H1 (cell line): ENCODE results near the gene APP. TPM values are rescaled to one million over a fixed set of nuclear protein-coding genes. Genes with fewer than 3 reads are reported as not detected.

Experiments used
- CTCF ChIA-PET: fragments of 300-600 bp; sonication (Branson Sonifier 250); formaldehyde crosslinking; loops from one replicate; lab custom pipeline; 2021; ENCODE audit not compliant: partially characterized antibody; lab: Charles Lee
- POLR2A ChIA-PET: fragments of 300-600 bp; sonication (Branson Sonifier 250); formaldehyde crosslinking; loops from one replicate; lab custom pipeline; 2021; ENCODE audit warnings: inconsistent platforms; ENCODE audit not compliant: partially characterized antibody; lab: Charles Lee
- DNase-seq, 2 experiments: peaks; one replicate each; pipeline versions ENCODE4 v3.0.0 to v3.0.0-alpha.2; 2010 to 2022; ENCODE audit warnings: low spot score in 2 of 2, low read depth in 1 of 2, mixed read lengths in 1 of 2
- FAIRE-seq: peaks from 2 replicates; lab custom pipeline; 2011; peaks lifted over from hg19 to GRCh38; lab: Jason Lieb, UNC
- H2AFZ ChIP-seq: 2 replicates; pipeline ENCODE4 v1.8.1; 2012; ENCODE audit warnings: low read length, inconsistent platforms
- H2AK5ac ChIP-seq: 2 replicates; pipeline ENCODE4 v1.6.1; 2013; ENCODE audit warnings: low read depth, low read length
- H2BK120ac ChIP-seq: replicated peaks from 2 replicates; pipeline ENCODE3; 2013; ENCODE audit warnings: low read depth, low read length, inconsistent platforms
- H2BK12ac ChIP-seq: 2 replicates; pipeline ENCODE4 v1.6.1; 2013; ENCODE audit warnings: low read depth, low read length
- H2BK15ac ChIP-seq: 2 replicates; pipeline ENCODE4 v1.6.1; 2013; ENCODE audit warnings: low read length
- H2BK20ac ChIP-seq: 2 replicates; pipeline ENCODE4 v1.6.1; 2013; ENCODE audit warnings: low read length
- H2BK5ac ChIP-seq: 2 replicates; pipeline ENCODE4 v1.6.1; 2013; ENCODE audit warnings: low read depth, low read length
- H3K14ac ChIP-seq: 2 replicates; pipeline ENCODE4 v1.6.1; 2013; ENCODE audit warnings: inconsistent platforms; ENCODE audit not compliant: insufficient read length
- H3K18ac ChIP-seq: 2 replicates; pipeline ENCODE4 v1.6.1; 2013; ENCODE audit warnings: low read length; ENCODE audit errors: extremely low read depth
- H3K23ac ChIP-seq: 2 replicates; pipeline ENCODE4 v1.6.1; 2013; ENCODE audit warnings: inconsistent platforms; ENCODE audit not compliant: insufficient read length
- H3K23me2 ChIP-seq: 2 replicates; pipeline ENCODE4 v1.6.1; 2013; ENCODE audit warnings: low read depth, low read length
- H3K27ac ChIP-seq: 2 replicates; pipeline ENCODE4 v1.6.1; 2011; ENCODE audit warnings: low read depth, low read length, inconsistent platforms
- H3K27me3 ChIP-seq, 4 experiments: replicated peaks in 1 of 4; 1 replicate in 1 of 4; 2 replicates in 3 of 4; pipeline versions ENCODE4 v1.6.1 to v1.8.1; 2011 to 2013; ENCODE audit warnings: low read length in 3 of 4, mild to moderate bottlenecking in 3 of 4, inconsistent platforms in 2 of 4, mixed read lengths in 2 of 4, moderate library complexity in 1 of 4; ENCODE audit not compliant: control insufficient read depth in 3 of 4, insufficient read depth in 3 of 4; ENCODE audit errors: extremely low read depth in 1 of 4
- H3K36me3 ChIP-seq, 4 experiments: 2 replicates each; pipeline versions ENCODE4 v1.6.1 to v1.8.1; 2011 to 2013; ENCODE audit warnings: mild to moderate bottlenecking in 4 of 4, low read length in 3 of 4, moderate library complexity in 2 of 4, control low read depth in 1 of 4, inconsistent platforms in 1 of 4; ENCODE audit not compliant: insufficient read depth in 4 of 4, control insufficient read depth in 2 of 4
- H3K4ac ChIP-seq: replicated peaks from 2 replicates; pipeline ENCODE3; 2013; ENCODE audit warnings: low read length, low read depth, mixed read lengths, inconsistent platforms; ENCODE audit not compliant: insufficient read length
- H3K4me1 ChIP-seq, 4 experiments: replicated peaks in 1 of 4; 1 replicate in 1 of 4; 2 replicates in 3 of 4; pipeline versions ENCODE4 v1.6.1 to v1.8.1; 2011 to 2013; ENCODE audit warnings: low read length in 3 of 4, inconsistent platforms in 2 of 4, mixed read lengths in 1 of 4; ENCODE audit not compliant: insufficient read depth in 4 of 4, control insufficient read depth in 3 of 4
- H3K4me2 ChIP-seq, 2 experiments: 2 replicates each; pipeline versions ENCODE4 v1.6.1 to v1.8.1; 2011 to 2013; ENCODE audit warnings: low read depth in 2 of 2, low read length in 2 of 2, control low read depth in 1 of 2, inconsistent platforms in 1 of 2, mild to moderate bottlenecking in 1 of 2; ENCODE audit not compliant: insufficient read depth in 1 of 2
- H3K4me3 ChIP-seq, 4 experiments: fragments of 200-600, 300-600 bp in 1 of 4; sonication (generic), shearing (Covaris generic), sonication (Bioruptor Twin) in 1 of 4; 2 replicates each; pipeline versions ENCODE4 v1.5.1 to v1.8.1; 2011 to 2016; ENCODE audit warnings: low read length in 4 of 4, low read depth in 3 of 4, control low read depth in 2 of 4, inconsistent platforms in 2 of 4, mild to moderate bottlenecking in 2 of 4, mixed read lengths in 1 of 4, moderate library complexity in 1 of 4; ENCODE audit not compliant: insufficient read depth in 2 of 4; ENCODE audit errors: extremely low read depth in 1 of 4
- H3K56ac ChIP-seq: replicated peaks from 2 replicates; pipeline ENCODE3; 2013; ENCODE audit warnings: low read depth, mild to moderate bottlenecking, mixed read lengths, low read length, inconsistent platforms; ENCODE audit not compliant: insufficient read length
- H3K79me1 ChIP-seq: 2 replicates; pipeline ENCODE4 v1.6.1; 2013; ENCODE audit warnings: low read depth, low read length, control low read depth
- H3K79me2 ChIP-seq, 2 experiments: 2 replicates each; pipeline versions ENCODE4 v1.6.1 to v1.8.1; 2012 to 2013; ENCODE audit warnings: low read length in 2 of 2, mild to moderate bottlenecking in 2 of 2, inconsistent platforms in 1 of 2; ENCODE audit not compliant: insufficient read depth in 2 of 2, control insufficient read depth in 1 of 2
- H3K9ac ChIP-seq, 4 experiments: replicated peaks in 1 of 4; 1 replicate in 1 of 4; 2 replicates in 3 of 4; pipeline versions ENCODE4 v1.6.1 to v1.8.1; 2011 to 2013; ENCODE audit warnings: low read depth in 3 of 4, low read length in 3 of 4, control low read depth in 2 of 4, mild to moderate bottlenecking in 2 of 4, moderate library complexity in 2 of 4, inconsistent platforms in 1 of 4; ENCODE audit errors: extremely low read depth in 1 of 4
- H3K9me3 ChIP-seq, 2 experiments: 2 replicates each; pipeline versions ENCODE4 v1.6.1 to v1.8.1; 2012 to 2013; ENCODE audit warnings: mild to moderate bottlenecking in 2 of 2, moderate library complexity in 2 of 2, control low read depth in 1 of 2, inconsistent platforms in 1 of 2, low read depth in 1 of 2, low read length in 1 of 2, mixed read lengths in 1 of 2; ENCODE audit not compliant: insufficient read depth in 2 of 2
- H4K20me1 ChIP-seq, 2 experiments: replicated peaks in 1 of 2; 2 replicates each; pipeline versions ENCODE3 to v1.8.1; 2011 to 2013; ENCODE audit warnings: inconsistent platforms in 2 of 2, low read length in 2 of 2, mild to moderate bottlenecking in 1 of 2; ENCODE audit not compliant: insufficient read depth in 2 of 2, control insufficient read depth in 1 of 2
- H4K5ac ChIP-seq: 2 replicates; pipeline ENCODE4 v1.6.1; 2013; ENCODE audit warnings: low read length, low read depth, mixed read lengths, inconsistent platforms; ENCODE audit not compliant: insufficient read length
- H4K8ac ChIP-seq: 2 replicates; pipeline ENCODE4 v1.8.0; 2013; ENCODE audit warnings: mild to moderate bottlenecking, moderate library complexity, low read length, inconsistent platforms; ENCODE audit not compliant: insufficient read depth; ENCODE audit errors: extremely low read depth
- H4K91ac ChIP-seq: replicated peaks from 2 replicates; pipeline ENCODE3; 2013; ENCODE audit warnings: low read length, mixed read lengths, inconsistent platforms; ENCODE audit not compliant: insufficient read length
- RXRA ChIP-seq: IDR thresholded peaks from 2 replicates; pipeline ENCODE4 v1.6.1; 2011; ENCODE audit warnings: low read depth, mild to moderate bottlenecking, low read length, moderate library complexity; ENCODE audit not compliant: insufficient read depth
- YY1 ChIP-seq: IDR thresholded peaks from 2 replicates; pipeline ENCODE4 v1.6.1; 2011; ENCODE audit warnings: low read depth, mild to moderate bottlenecking, low read length
- WGBS, 2 experiments: shearing (Covaris generic) in 1 of 2; methylation state at CpG; one replicate each; pipeline versions ENCODE4 v1.1.6 to v1.1.7; 2013 to 2015; ENCODE audit warnings: low lambda C conversion rate in 2 of 2, mixed read lengths in 2 of 2, inconsistent platforms in 1 of 2, low coverage in 1 of 2, missing lambda C conversion rate in 1 of 2; ENCODE audit not compliant: insufficient replicate concordance in 2 of 2, insufficient coverage in 1 of 2, insufficient read length in 1 of 2; ENCODE audit errors: extremely low coverage in 1 of 2, missing lambda C conversion rate in 1 of 2; 5-methylcytosine and 5-hydroxymethylcytosine counted together
- polyA plus RNA-seq, 7 experiments: library from polyadenylated mRNA; depleted of rRNA in 3 of 7; stranded (reverse) in 5 of 7; unstranded in 2 of 7; fragments of >200 nt in 5 of 7; fragments of 200-250 nt in 2 of 7; gene quantifications; 1 replicate in 5 of 7; 2 replicates in 1 of 7; 4 replicates in 1 of 7; pipeline versions ENCODE4 v1.2.1 to v1.2.3, GENCODE V29; 2011 to 2013; ENCODE audit warnings: missing spikeins in 2 of 7, mixed read lengths in 2 of 7
- total RNA-seq: library from RNA; stranded (reverse); fragmentation: NEBNext Ultra II Directional; extraction: Animal tissue kit (Norgen Biotek cat#: 25700); gene quantifications from 2 replicates; pipeline ENCODE4 v1.2.1, GENCODE V29; 2021
- TF ChIP-seq, protein P1 (sequence below): IDR thresholded peaks from 2 replicates; pipeline ENCODE4 v1.6.1; 2011; ENCODE audit warnings: low read length, improper control_type of control experiment

Gene APP
- total and polyA plus RNA-seq, 2 of the 8 experiments (the other 6 are each of a cell fraction or from before 2014, with no cell fraction given) = 375 to 551 TPM

DNA sequence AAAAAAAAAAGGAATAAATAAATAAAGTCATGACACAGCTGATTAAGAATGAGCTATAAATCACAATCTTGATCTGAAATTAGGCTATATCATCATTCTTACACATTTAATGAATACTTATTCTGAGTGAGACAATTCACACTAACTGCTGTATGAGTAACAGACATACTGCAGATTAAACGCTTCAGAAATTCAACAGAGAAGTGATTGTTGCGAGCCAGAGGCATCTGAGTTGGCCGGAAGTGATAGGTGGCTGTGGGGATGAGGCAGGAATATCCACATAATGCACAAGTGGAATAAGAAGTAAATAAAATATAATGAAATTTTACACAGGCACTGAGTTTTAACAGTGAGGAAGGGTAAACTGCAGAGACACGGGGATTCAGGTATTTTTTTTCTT lies 142.4 kb downstream of the APP start:
- Histone ChIP-seq H3K23me2 (no peaks in the 10 kb centered on the region), H3K36me3 (peaks cover 0 to 4% (median 2%) of the 10 kb centered on the region in 4 experiments; a peak in 4 of 8 replicates), H2AFZ (no peak overlapping the region), H2AK5ac (no peak overlapping the region), H3K14ac (no peak overlapping the region), H4K20me1 (peaks cover 3 to 4% of the 10 kb centered on the region in 2 experiments), H3K56ac (no peak overlapping the region), H2BK20ac (no peak overlapping the region), H3K9me3 (no peaks in the 10 kb centered on the region), H3K4ac (no peak overlapping the region), H3K79me2 (peaks cover 0 to 91% of the 10 kb centered on the region in 2 experiments; a peak in 2 of 4 replicates), H2BK12ac (no peak overlapping the region), H3K4me2 (no peak overlapping the region), H3K4me3 (no peak overlapping the region), H3K27me3 (no peaks in the 10 kb centered on the region), H4K5ac (no peak overlapping the region), H4K8ac (no peak overlapping the region), H3K4me1 (peaks cover 0 to 9% (median 5%) of the 10 kb centered on the region in 4 experiments; a peak in 2 of 7 replicates), H3K18ac (no peak overlapping the region), H3K23ac (no peak overlapping the region), H3K27ac (no peak overlapping the region), H3K9ac (no peak overlapping the region), H2BK5ac (no peak overlapping the region), H4K91ac (no peak overlapping the region), H3K79me1 (peaks cover 11% of the 10 kb centered on the region; the same call in 1 of the 2 replicates), H2BK120ac (no peak overlapping the region), H2BK15ac (no peak overlapping the region)
- ChIA-PET CTCF (no interaction called here), POLR2A (no interaction called here)
- WGBS, 2 experiments = 93% methylated on average over 4 of the region's 4 CpGs; no CpG with 5 or more reads in 1 of the 2 experiments
- DNase-seq = no peak
- TF ChIP-seq, protein P1, sequence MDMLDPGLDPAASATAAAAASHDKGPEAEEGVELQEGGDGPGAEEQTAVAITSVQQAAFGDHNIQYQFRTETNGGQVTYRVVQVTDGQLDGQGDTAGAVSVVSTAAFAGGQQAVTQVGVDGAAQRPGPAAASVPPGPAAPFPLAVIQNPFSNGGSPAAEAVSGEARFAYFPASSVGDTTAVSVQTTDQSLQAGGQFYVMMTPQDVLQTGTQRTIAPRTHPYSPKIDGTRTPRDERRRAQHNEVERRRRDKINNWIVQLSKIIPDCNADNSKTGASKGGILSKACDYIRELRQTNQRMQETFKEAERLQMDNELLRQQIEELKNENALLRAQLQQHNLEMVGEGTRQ = no peak
- TF ChIP-seq YY1 (no peak), RXRA (no peak)
- no peak for FAIRE-seq
